PFSK-1 (cell line): Measurements from ENCODE around the gene ABHD17B.

Experiments used
- FOXP2 ChIP-seq: optimal IDR thresholded peaks from 2 replicates; pipeline ENCODE3; 2011; ENCODE audit warnings: borderline replicate concordance, control low read depth, inconsistent platforms; ENCODE audit not compliant: insufficient read depth; ENCODE audit errors: extremely low read length, extremely low read depth
- POLR2AphosphoS5 ChIP-seq: IDR thresholded peaks from 2 replicates; pipeline ENCODE4 v1.6.1; 2012; ENCODE audit warnings: low read depth, mild to moderate bottlenecking, control low read depth, low read length, moderate library complexity
- SIN3A ChIP-seq: IDR thresholded peaks from 2 replicates; pipeline ENCODE4 v1.6.1; 2012; ENCODE audit warnings: mild to moderate bottlenecking, low read length, moderate library complexity, borderline replicate concordance; ENCODE audit not compliant: insufficient read depth
- TAF1 ChIP-seq: IDR thresholded peaks from 2 replicates; pipeline ENCODE4 v1.6.1; 2012; ENCODE audit warnings: low read length, control low read depth, borderline replicate concordance; ENCODE audit not compliant: insufficient read depth
- TF ChIP-seq, protein P1 (sequence below), 2 experiments: IDR thresholded peaks; 2 replicates each; pipeline versions ENCODE4 v1.6.1 to v1.8.0; 2011 to 2012; ENCODE audit warnings: low read depth in 2 of 2, low read length in 2 of 2, control low read depth in 1 of 2, inconsistent platforms in 1 of 2, mild to moderate bottlenecking in 1 of 2, moderate library complexity in 1 of 2; ENCODE audit not compliant: insufficient read depth in 1 of 2

DNA sequence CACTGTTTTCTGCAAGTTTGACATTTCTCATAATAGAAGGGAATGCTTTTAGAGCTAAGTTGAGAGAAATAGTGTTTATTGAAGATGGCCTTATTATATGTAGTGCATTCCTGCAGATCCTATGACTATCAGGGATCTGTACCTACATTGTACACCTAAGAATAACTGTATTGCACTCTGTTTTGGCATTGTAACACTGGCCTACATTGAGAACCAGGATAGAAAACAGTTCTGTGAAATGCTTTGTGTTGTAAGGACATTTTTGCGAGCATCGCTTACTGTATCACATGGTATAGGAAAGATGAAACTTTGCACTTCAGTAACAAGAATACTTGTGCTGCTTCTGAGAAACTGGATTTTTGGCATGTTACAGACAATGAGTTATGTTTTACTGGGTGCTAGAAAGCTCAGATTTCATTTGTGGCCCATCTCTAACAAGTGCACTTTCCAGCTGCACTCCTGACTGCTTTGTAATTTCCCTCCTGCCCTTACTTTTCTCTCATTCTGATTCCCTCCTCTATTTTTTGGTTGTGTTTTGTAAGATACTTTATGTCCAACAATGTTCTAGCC lies 31.1 kb upstream of the ABHD17B start:
- TF ChIP-seq TAF1 (no peak), POLR2AphosphoS5 (no peak), SIN3A (no peak), FOXP2 (no peak)
- TF ChIP-seq, protein P1, sequence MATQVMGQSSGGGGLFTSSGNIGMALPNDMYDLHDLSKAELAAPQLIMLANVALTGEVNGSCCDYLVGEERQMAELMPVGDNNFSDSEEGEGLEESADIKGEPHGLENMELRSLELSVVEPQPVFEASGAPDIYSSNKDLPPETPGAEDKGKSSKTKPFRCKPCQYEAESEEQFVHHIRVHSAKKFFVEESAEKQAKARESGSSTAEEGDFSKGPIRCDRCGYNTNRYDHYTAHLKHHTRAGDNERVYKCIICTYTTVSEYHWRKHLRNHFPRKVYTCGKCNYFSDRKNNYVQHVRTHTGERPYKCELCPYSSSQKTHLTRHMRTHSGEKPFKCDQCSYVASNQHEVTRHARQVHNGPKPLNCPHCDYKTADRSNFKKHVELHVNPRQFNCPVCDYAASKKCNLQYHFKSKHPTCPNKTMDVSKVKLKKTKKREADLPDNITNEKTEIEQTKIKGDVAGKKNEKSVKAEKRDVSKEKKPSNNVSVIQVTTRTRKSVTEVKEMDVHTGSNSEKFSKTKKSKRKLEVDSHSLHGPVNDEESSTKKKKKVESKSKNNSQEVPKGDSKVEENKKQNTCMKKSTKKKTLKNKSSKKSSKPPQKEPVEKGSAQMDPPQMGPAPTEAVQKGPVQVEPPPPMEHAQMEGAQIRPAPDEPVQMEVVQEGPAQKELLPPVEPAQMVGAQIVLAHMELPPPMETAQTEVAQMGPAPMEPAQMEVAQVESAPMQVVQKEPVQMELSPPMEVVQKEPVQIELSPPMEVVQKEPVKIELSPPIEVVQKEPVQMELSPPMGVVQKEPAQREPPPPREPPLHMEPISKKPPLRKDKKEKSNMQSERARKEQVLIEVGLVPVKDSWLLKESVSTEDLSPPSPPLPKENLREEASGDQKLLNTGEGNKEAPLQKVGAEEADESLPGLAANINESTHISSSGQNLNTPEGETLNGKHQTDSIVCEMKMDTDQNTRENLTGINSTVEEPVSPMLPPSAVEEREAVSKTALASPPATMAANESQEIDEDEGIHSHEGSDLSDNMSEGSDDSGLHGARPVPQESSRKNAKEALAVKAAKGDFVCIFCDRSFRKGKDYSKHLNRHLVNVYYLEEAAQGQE (IDR thresholded peaks at IDR 0.05; ENCODE audit: insufficient read depth in 1 of 2, low read depth in 2 of 2, low read length in 2 of 2): no peak
